Tibial artery (tissue), 4 donors: ENCODE results near the gene SPEG.

Experiments
- DNase-seq, 2 donors: peaks; one replicate each; pipeline ENCODE4 v3.0.0-alpha.2; 2019
- H3K27ac ChIP-seq, 2 donors: fragments of 200-600 bp; sonication (generic) in 1 of 2; 1 replicate in 1 of 2; 2 replicates in 1 of 2; pipeline ENCODE4 v1.5.1; 2018 to 2019; ENCODE audit warnings: mild to moderate bottlenecking in 1 of 2
- H3K27me3 ChIP-seq, 2 donors: fragments of 200-600 bp; sonication (generic) in 1 of 2; one replicate each; pipeline versions ENCODE4 v1.5.1 to v1.6.0; 2016 to 2019
- H3K36me3 ChIP-seq, 3 donors: fragments of 200-600 bp; sonication (generic) in 2 of 3; one replicate each; pipeline ENCODE4 v1.5.1; 2016 to 2019; ENCODE audit warnings: mild to moderate bottlenecking in 2 of 3
- H3K4me1 ChIP-seq, 4 donors: fragments of 200-600 bp; sonication (generic) in 2 of 4; 1 replicate in 3 of 4; 2 replicates in 1 of 4; pipeline ENCODE4 v1.5.1; 2016 to 2019
- H3K4me3 ChIP-seq, 2 donors: fragments of 200-600 bp; sonication (generic) in 1 of 2; 1 replicate in 1 of 2; 2 replicates in 1 of 2; pipeline ENCODE4 v1.5.1; 2018 to 2019; ENCODE audit warnings: mild to moderate bottlenecking in 2 of 2
- H3K9me3 ChIP-seq, 3 donors: fragments of 200-600 bp; sonication (generic) in 1 of 3; one replicate each; pipeline ENCODE4 v1.5.1; 2016 to 2019
- CTCF ChIP-seq, 2 experiments: fragments of 200-600 bp in 1 of 2; fragments of 450-650 bp in 1 of 2; IDR thresholded peaks; one replicate each; pipeline ENCODE4 v1.5.1; 2017 to 2019; ENCODE audit warnings: antibody characterized with exemption in 2 of 2, mild to moderate bottlenecking in 1 of 2, moderate library complexity in 1 of 2
- intact Hi-C: fragments of 100-400 bp; cut with DNase I; formaldehyde crosslinking; loops from one replicate; pipeline ENCODE4 v1.15.0; 2023; ENCODE audit warnings: low total_unique reads

Gene SPEG

GRCh38 chr2:219485201-219485580 is 50.5 kb downstream of the SPEG start:
- no peak for DNase-seq
- Histone ChIP-seq H3K36me3 (peaks cover 84 to 100% (median 96%) of the 10 kb centered on the region in 3 donors), H3K27me3 (peaks cover 0 to 3% of the 10 kb centered on the region in 2 donors), H3K27ac (peak overlapping the region; percentile 58 to 96), H3K4me1 (peaks cover 0 to 7% (median 3%) of the 10 kb centered on the region in 4 donors), H3K4me3 (no peak overlapping the region), H3K9me3 (no peaks in the 10 kb centered on the region)
- TF ChIP-seq CTCF (IDR thresholded peaks at IDR 0.05): no peak
- intact Hi-C loops: no loop called here

- H3K4me3 ChIP-seq: no peak overlapping the region
- intact Hi-C loops: no loop called here
- H3K27ac ChIP-seq: peak overlapping the region; percentile 37 to 96
- no peak for TF ChIP-seq CTCF (IDR thresholded peaks at IDR 0.05)
- no peaks in the 10 kb centered on the region for H3K9me3 ChIP-seq
- DNase-seq: no peak
- H3K36me3 ChIP-seq: peaks cover 83 to 100% (median 95%) of the 10 kb centered on the region in 3 donors
- H3K27me3 ChIP-seq: peaks cover 0 to 3% of the 10 kb centered on the region in 2 donors
- peaks cover 0 to 7% (median 3%) of the 10 kb centered on the region in 4 donors for H3K4me1 ChIP-seq
Measured at GRCh38 chr2:219486380-219486959, 51.8 kb downstream of the SPEG start.

- H3K4me1 ChIP-seq: peaks cover 0 to 7% (median 3%) of the 10 kb centered on the region in 4 donors
- DNase-seq: no peak
- H3K27me3 ChIP-seq: peaks cover 0 to 3% of the 10 kb centered on the region in 2 donors
- no peak for TF ChIP-seq CTCF (IDR thresholded peaks at IDR 0.05)
- H3K36me3 ChIP-seq: peaks cover 82 to 100% (median 91%) of the 10 kb centered on the region in 3 donors
- H3K27ac ChIP-seq: peak overlapping the region in 1 of 2 donors; percentile 96
- H3K4me3 ChIP-seq: no peak overlapping the region
- H3K9me3 ChIP-seq: no peaks in the 10 kb centered on the region
- intact Hi-C loops: no loop called here
Measured at GRCh38 chr2:219488149-219488843, 53.7 kb downstream of the SPEG start.

GRCh38 chr2:219488844-219489194 is 54.2 kb downstream of the SPEG start:
- no peak overlapping the region for H3K4me3 ChIP-seq
- H3K27ac ChIP-seq: peak overlapping the region; percentile 21 to 96
- peaks cover 79 to 98% (median 86%) of the 10 kb centered on the region in 3 donors for H3K36me3 ChIP-seq
- TF ChIP-seq CTCF (IDR thresholded peaks at IDR 0.05): no peak
- peaks cover 0 to 7% (median under 1%) of the 10 kb centered on the region in 4 donors for H3K4me1 ChIP-seq
- no peak for DNase-seq
- intact Hi-C loops: no loop called here
- H3K9me3 ChIP-seq: no peaks in the 10 kb centered on the region
- H3K27me3 ChIP-seq: no peaks in the 10 kb centered on the region

GRCh38 chr2:219489315-219489714 is 54.7 kb downstream of the SPEG start:
- Histone ChIP-seq H3K36me3 (peaks cover 79 to 93% (median 83%) of the 10 kb centered on the region in 3 donors), H3K27ac (peak overlapping the region; percentile 21 to 96), H3K27me3 (no peaks in the 10 kb centered on the region), H3K9me3 (no peaks in the 10 kb centered on the region), H3K4me1 (peaks cover 0 to 7% (median 0%) of the 10 kb centered on the region in 4 donors), H3K4me3 (no peak overlapping the region)
- no peak for TF ChIP-seq CTCF (IDR thresholded peaks at IDR 0.05)
- no peak for DNase-seq
- intact Hi-C loops: no loop called here
